Activated CD4-positive, alpha-beta T cell treated with anti-CD3 and anti-CD28 coated beads, Interleukin-2, amount 10 ng/mL, durations not matched to agents 24 days and 14 days (primary cell): ENCODE data around the gene GPRASP3. TPM values are rescaled to one million over a fixed set of nuclear protein-coding genes. Genes with fewer than 3 reads are reported as not detected.
"Not testable (repeated sequence)": the region's sequence is repeated elsewhere in the genome, so short reads cannot be mapped to it uniquely, and the experiment has no call there.

Experiments
- DNase-seq: peaks from one replicate; pipeline ENCODE4 v3.0.0; 2022
- H3K27ac Mint-ChIP-seq: one replicate; pipeline ENCODE4 v1.8.0; 2022; ENCODE audit warnings: mild to moderate bottlenecking, mixed read lengths
- H3K27me3 Mint-ChIP-seq: one replicate; pipeline ENCODE4 v1.8.0; 2022; ENCODE audit warnings: mixed read lengths
- H3K36me3 Mint-ChIP-seq: one replicate; pipeline ENCODE4 v1.8.0; 2022; ENCODE audit warnings: low read depth, mild to moderate bottlenecking, mixed read lengths
- H3K4me1 Mint-ChIP-seq: one replicate; pipeline ENCODE4 v1.8.0; 2021; ENCODE audit warnings: mixed read lengths
- H3K4me3 Mint-ChIP-seq: one replicate; pipeline ENCODE4 v1.8.0; 2022; ENCODE audit warnings: mild to moderate bottlenecking, moderate library complexity, mixed read lengths
- H3K9me3 Mint-ChIP-seq: one replicate; pipeline ENCODE4 v1.8.0; 2021; ENCODE audit warnings: mixed read lengths
- intact Hi-C: fragments of 100-400 bp; cut with micrococcal nuclease; formaldehyde crosslinking; loops from one replicate; pipeline ENCODE4 v1.15.1; 2023
- total RNA-seq: library from RNA; stranded (reverse); gene quantifications from 2 replicates; pipeline ENCODE4 v1.2.3, GENCODE V29; 2022

Gene GPRASP3
- total RNA-seq, 1 donor from 2014 or later = 0.56 TPM

GRCh38 chrX:102715967-102716366, 4.6 kb upstream of the GPRASP3 start:
- H3K4me3 Mint-ChIP-seq = no peak overlapping the region
- H3K36me3 Mint-ChIP-seq = no peaks in the 10 kb centered on the region
- no peak for DNase-seq
- H3K4me1 Mint-ChIP-seq = peaks cover 8% of the 10 kb centered on the region
- intact Hi-C loops = loop anchor here (10.0 kb wide), 1 partner anchor 111 kb away; no protein-coding TSS in a partner anchor
- no peaks in the 10 kb centered on the region for H3K9me3 Mint-ChIP-seq
- H3K27ac Mint-ChIP-seq = no peak overlapping the region
- peaks cover 10% of the 10 kb centered on the region for H3K27me3 Mint-ChIP-seq

GRCh38 chrX:102721169-102721506, 595 bp downstream of the GPRASP3 start:
- H3K4me1 Mint-ChIP-seq, H3K36me3 Mint-ChIP-seq, H3K9me3 Mint-ChIP-seq, DNase-seq, H3K27ac Mint-ChIP-seq, H3K27me3 Mint-ChIP-seq: not testable (repeated sequence)
- H3K4me3 Mint-ChIP-seq = peak overlapping the region; percentile 89
- intact Hi-C loops = loop anchor here (5.0 kb wide), 1 partner anchor 69 kb away; the partner anchor contains the start of gene GPRASP1

GRCh38 chrX:102723456-102723855, 2.9 kb downstream of the GPRASP3 start:
- Mint-ChIP-seq H3K9me3 (no peaks in the 10 kb centered on the region), H3K4me3 (no peak overlapping the region), H3K27me3 (no peaks in the 10 kb centered on the region), H3K36me3 (no peaks in the 10 kb centered on the region), H3K27ac (no peak overlapping the region), H3K4me1 (peaks cover 8% of the 10 kb centered on the region)
- intact Hi-C loops = loop anchor here (5.0 kb wide), 1 partner anchor 71 kb away; the partner anchor contains the start of gene GPRASP1
- no peak for DNase-seq

DNA sequence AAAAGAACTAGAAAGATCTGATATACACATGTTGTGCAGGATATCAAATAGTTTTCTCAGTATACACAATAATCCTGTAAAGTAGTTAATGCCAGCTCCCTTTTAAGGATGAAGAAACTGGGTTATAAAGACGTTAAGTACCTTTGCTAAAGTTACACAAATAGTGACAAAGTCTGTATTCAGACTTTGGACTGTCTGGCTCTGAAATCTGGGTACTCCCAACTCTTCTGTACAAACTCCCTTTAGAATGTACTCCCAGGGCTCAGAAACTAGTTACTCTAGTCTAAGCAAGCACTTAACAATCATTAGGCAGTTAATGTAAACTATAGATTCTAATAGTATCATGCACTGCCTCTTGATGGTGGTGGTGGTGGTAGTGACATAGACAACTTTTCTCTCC, 7.2 kb downstream of the GPRASP3 start:
- Mint-ChIP-seq H3K4me3 (no peak overlapping the region), H3K9me3 (no peaks in the 10 kb centered on the region), H3K27ac (no peak overlapping the region), H3K4me1 (no peaks in the 10 kb centered on the region), H3K36me3 (no peaks in the 10 kb centered on the region), H3K27me3 (no peaks in the 10 kb centered on the region)
- intact Hi-C loops = no loop called here
- DNase-seq = no peak

- Mint-ChIP-seq H3K36me3 (no peaks in the 10 kb centered on the region), H3K27me3 (no peaks in the 10 kb centered on the region), H3K4me3 (no peak overlapping the region), H3K9me3 (no peaks in the 10 kb centered on the region), H3K4me1 (no peaks in the 10 kb centered on the region), H3K27ac (no peak overlapping the region)
- intact Hi-C loops = no loop called here
- DNase-seq = no peak
Measured at GRCh38 chrX:102728646-102729045, 8.1 kb downstream of the GPRASP3 start.

- Mint-ChIP-seq H3K27ac (no peak overlapping the region), H3K4me1 (no peaks in the 10 kb centered on the region), H3K9me3 (no peaks in the 10 kb centered on the region), H3K4me3 (no peak overlapping the region), H3K27me3 (no peaks in the 10 kb centered on the region), H3K36me3 (no peaks in the 10 kb centered on the region)
- DNase-seq = no peak
- intact Hi-C loops = no loop called here
Measured at GRCh38 chrX:102739657-102740056, 19.1 kb downstream of the GPRASP3 start.

DNA sequence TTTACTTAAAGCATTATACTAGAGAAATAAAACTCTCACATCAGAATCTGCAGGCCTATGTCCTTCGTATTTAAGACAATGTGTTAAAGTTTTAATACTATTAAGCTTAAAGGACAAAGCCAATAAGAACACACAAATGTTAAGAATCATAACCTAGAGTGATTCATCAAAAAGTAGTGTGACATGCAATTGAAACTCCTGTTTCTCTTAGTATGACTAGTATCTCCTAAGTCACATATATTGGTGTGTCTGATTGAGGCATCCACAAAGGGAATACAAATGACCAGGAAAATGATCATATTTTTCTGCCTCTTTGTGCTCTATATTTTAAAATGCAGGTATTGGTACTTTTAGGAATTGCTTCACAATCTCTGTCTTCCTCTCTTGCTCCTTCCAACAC, 23.8 kb downstream of the GPRASP3 start:
- H3K36me3 Mint-ChIP-seq = no peaks in the 10 kb centered on the region
- no peak for DNase-seq
- no peak overlapping the region for H3K4me3 Mint-ChIP-seq
- H3K9me3 Mint-ChIP-seq = no peaks in the 10 kb centered on the region
- no peaks in the 10 kb centered on the region for H3K27me3 Mint-ChIP-seq
- H3K4me1 Mint-ChIP-seq = no peaks in the 10 kb centered on the region
- H3K27ac Mint-ChIP-seq = no peak overlapping the region
- intact Hi-C loops = no loop called here

DNA sequence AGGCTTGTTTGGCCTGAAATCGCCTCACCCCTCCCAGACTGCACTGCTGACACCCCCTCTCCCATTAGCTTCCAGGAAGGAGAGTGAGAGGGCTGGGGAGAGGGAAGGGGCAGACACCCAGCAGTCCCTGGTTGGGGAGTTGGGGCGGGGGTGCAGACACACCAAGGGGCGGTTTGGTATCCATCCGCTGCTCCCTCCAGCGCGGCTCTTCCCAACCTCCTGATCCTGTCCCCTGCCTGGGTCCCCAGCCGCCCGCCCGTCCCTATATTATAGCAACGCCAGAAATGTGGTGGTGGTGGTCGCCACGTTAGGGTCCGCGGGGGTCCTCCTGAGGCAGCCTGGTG, 24.9 kb downstream of the GPRASP3 start:
- H3K4me3 Mint-ChIP-seq = peak overlapping the region; percentile 82
- no peak overlapping the region for H3K27ac Mint-ChIP-seq
- H3K4me1 Mint-ChIP-seq = no peaks in the 10 kb centered on the region
- H3K36me3 Mint-ChIP-seq = no peaks in the 10 kb centered on the region
- DNase-seq = no peak
- no peaks in the 10 kb centered on the region for H3K9me3 Mint-ChIP-seq
- intact Hi-C loops = no loop called here
- no peaks in the 10 kb centered on the region for H3K27me3 Mint-ChIP-seq

GRCh38 chrX:102745857-102746584, 25.5 kb downstream of the GPRASP3 start:
- intact Hi-C loops = no loop called here
- Mint-ChIP-seq H3K27ac (no peak overlapping the region), H3K9me3 (no peaks in the 10 kb centered on the region), H3K27me3 (no peaks in the 10 kb centered on the region), H3K4me1 (no peaks in the 10 kb centered on the region), H3K4me3 (peak overlapping the region; percentile 82), H3K36me3 (no peaks in the 10 kb centered on the region)
- DNase-seq = peak; percentile 64

DNA sequence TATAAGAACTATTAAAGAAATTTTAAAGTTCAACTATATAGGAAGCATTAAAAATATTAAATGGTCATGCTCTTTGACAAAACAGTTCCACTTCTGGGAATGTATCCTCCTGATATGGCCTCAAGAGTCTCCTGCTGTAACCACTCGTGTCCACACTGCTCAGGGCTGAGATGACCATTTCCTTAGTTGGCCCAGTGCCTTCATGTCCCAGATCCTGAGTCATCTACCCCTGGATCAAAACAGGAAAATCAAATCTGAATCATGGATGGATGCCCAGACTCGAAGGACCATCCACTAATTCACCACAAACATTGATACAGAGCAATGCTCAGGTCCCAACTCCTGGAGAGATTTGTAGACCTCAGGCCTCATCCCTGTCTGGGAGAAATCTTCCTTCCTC, 44.7 kb downstream of the GPRASP3 start:
- Mint-ChIP-seq H3K4me1 (peaks cover 4% of the 10 kb centered on the region), H3K27ac (no peak overlapping the region), H3K36me3 (peaks cover 2% of the 10 kb centered on the region), H3K9me3 (no peaks in the 10 kb centered on the region), H3K4me3 (no peak overlapping the region), H3K27me3 (no peaks in the 10 kb centered on the region)
- intact Hi-C loops = no loop called here
- DNase-seq = no peak

- Mint-ChIP-seq H3K4me1 (peaks cover 5% of the 10 kb centered on the region), H3K36me3 (peaks cover 2% of the 10 kb centered on the region), H3K4me3 (no peak overlapping the region), H3K9me3 (no peaks in the 10 kb centered on the region), H3K27ac (no peak overlapping the region), H3K27me3 (no peaks in the 10 kb centered on the region)
- DNase-seq = no peak
- intact Hi-C loops = no loop called here
Measured at GRCh38 chrX:102765809-102766208, 45.3 kb downstream of the GPRASP3 start.

DNA sequence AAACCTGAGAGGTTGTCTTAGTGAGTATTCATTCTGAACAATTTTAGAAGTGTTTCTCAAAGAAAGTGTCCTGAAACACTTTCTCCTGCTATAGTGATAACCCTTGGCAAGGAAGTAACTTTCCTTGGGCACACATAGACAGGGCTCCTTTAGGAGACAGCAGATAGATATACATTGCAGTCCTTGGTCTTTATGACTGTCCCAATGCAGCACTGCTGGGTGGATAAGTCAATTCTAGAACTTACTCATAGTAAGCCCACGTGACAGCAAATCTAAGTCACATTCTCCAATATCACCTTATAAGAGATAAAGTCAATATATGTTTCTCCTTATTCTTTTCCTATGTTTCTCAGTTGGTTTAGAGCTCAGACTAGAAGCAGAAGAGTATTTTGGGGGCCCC, 46.7 kb downstream of the GPRASP3 start:
- Mint-ChIP-seq H3K27ac (peak overlapping the region; percentile 34), H3K9me3 (no peaks in the 10 kb centered on the region), H3K36me3 (peaks cover 2% of the 10 kb centered on the region), H3K27me3 (no peaks in the 10 kb centered on the region), H3K4me1 (peaks cover 8% of the 10 kb centered on the region), H3K4me3 (no peak overlapping the region)
- intact Hi-C loops = no loop called here
- no peak for DNase-seq

DNA sequence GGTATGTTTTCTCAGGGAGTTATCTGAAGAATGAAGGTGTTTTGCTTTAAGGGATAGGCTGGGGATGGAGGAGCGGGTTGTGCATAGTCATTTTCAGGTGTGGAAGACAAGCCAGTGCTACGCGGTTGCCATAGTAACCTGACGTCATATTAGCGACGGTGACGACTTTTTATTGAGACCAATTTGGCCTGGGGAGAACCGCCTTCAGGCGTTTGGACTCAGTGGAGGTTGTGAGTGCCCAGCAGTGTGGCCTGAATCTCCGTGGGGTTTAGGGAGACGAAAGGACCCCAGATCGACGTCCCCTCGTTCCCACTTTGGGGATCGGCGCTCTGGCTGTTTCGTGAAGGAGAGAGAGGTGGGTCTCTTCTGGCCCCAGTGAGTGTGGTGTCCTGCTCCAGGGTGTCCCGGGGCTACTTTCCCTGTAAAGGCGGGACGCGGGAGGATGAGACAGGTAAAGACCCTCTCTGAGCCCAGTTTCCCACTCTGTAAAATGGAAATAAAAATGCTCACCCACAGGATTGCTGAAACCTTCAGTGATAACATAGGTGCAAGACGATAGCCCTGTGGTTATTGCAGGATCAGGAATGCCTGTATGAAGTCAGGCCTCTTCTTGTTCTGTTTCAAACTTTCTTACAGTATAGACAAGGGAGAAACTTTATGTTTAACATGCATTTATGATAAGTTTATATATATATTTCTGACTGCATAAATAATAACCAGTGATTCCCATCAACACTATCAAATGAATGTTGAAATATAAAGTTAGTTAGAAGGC, 48.6 kb downstream of the GPRASP3 start:
- Mint-ChIP-seq H3K36me3 (peaks cover 3% of the 10 kb centered on the region), H3K4me3 (peak overlapping the region; percentile 97), H3K9me3 (no peaks in the 10 kb centered on the region), H3K4me1 (peaks cover 8% of the 10 kb centered on the region), H3K27ac (peak overlapping the region; percentile 99), H3K27me3 (no peaks in the 10 kb centered on the region)
- DNase-seq = peak; percentile 94
- intact Hi-C loops = no loop called here
